Measurements from ENCODE around the gene EPM2AIP1.
"Not testable (repeated sequence)": the region's sequence is repeated elsewhere in the genome, so short reads cannot be mapped to it uniquely, and the experiment has no call there.

EPM2AIP1 gene

GRCh38 chr3:36992806-36993325, at the start of gene EPM2AIP1:
Gene EPM2AIP1 (minus strand): TSS chr3:36993131. CDS start chr3:36993077, 54 bp downstream.
- peak; percentile 5 for TF ChIP-seq CTCF (IDR thresholded peaks at IDR 0.05; ENCODE audit: control insufficient read depth, insufficient read depth, low read depth, low read length, missing control alignments)
- no peak for DNase-seq (ENCODE audit: low read depth)
- peak within 1 kb of the TSS; percentile 75 for H3K4me3 ChIP-seq (ENCODE audit: control insufficient read depth, low read depth, low read length)

- not testable (repeated sequence) for H3K4me3 ChIP-seq (ENCODE audit: control insufficient read depth, low read depth, low read length); DNase-seq (ENCODE audit: low read depth)
Measured at GRCh38 chr3:37042712-37043111, 49.8 kb upstream of the EPM2AIP1 start.

- no peak overlapping the region for H3K4me3 ChIP-seq (ENCODE audit: control insufficient read depth, low read depth, low read length)
- DNase-seq (ENCODE audit: low read depth), result no peak
Measured at GRCh38 chr3:37041546-37042195, 48.7 kb upstream of the EPM2AIP1 start.

DNA sequence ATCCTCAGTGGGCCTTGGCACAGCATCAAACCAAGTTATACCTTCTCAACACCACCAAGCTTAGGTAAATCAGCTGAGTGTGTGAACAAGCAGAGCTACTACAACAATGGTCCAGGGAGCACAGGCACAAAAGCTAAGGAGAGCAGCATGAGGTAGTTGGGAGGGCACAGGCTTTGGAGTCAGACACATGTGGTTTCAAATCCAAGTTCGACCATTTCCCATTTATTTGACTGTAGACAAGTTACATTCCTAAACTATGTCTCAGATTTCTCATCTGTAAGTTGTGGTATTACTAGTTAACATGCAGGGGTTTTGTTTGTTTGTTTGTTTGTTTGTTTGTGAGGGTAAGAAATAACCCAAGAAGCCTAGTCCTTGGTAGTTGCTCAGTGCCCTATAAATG, 47.3 kb upstream of the EPM2AIP1 start:
- no peak for TF ChIP-seq CTCF (IDR thresholded peaks at IDR 0.05; ENCODE audit: control insufficient read depth, insufficient read depth, low read depth, low read length, missing control alignments)
- H3K4me3 ChIP-seq (ENCODE audit: control insufficient read depth, low read depth, low read length), result no peak overlapping the region
- DNase-seq (ENCODE audit: low read depth), result no peak

More at GRCh38 chr3:37041546-37042195, 48.7 kb upstream of the EPM2AIP1 start:
- no peak for TF ChIP-seq CTCF (IDR thresholded peaks at IDR 0.05; ENCODE audit: control insufficient read depth, insufficient read depth, low read depth, low read length, missing control alignments)

GRCh38 chr3:37039161-37039846, 46.4 kb upstream of the EPM2AIP1 start:
- H3K4me3 ChIP-seq (ENCODE audit: control insufficient read depth, low read depth, low read length), result no peak overlapping the region
- DNase-seq (ENCODE audit: low read depth), result no peak
- TF ChIP-seq CTCF (IDR thresholded peaks at IDR 0.05; ENCODE audit: control insufficient read depth, insufficient read depth, low read depth, low read length, missing control alignments), result no peak

DNA sequence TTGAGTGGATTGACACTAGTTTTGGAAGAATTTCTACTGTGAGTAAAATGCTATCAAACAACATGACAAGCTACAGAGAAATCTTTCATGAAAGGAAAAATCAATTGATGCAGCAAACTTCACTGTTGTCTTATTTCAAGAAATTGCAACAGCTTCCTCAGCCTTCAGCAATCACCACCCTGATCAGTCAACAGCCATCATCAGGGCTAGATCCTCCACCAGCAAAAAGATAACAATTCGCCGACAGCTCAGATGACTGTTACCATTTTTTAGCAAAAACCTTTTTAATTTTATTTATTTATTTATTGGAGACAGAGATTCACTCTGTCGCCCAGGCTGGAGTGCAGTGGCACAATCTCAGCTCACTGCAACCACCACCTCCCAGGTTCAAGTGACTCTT, 44.4 kb upstream of the EPM2AIP1 start:
- no peak for TF ChIP-seq CTCF (IDR thresholded peaks at IDR 0.05; ENCODE audit: control insufficient read depth, insufficient read depth, low read depth, low read length, missing control alignments)
- no peak overlapping the region for H3K4me3 ChIP-seq (ENCODE audit: control insufficient read depth, low read depth, low read length)
- DNase-seq (ENCODE audit: low read depth), result no peak

DNA sequence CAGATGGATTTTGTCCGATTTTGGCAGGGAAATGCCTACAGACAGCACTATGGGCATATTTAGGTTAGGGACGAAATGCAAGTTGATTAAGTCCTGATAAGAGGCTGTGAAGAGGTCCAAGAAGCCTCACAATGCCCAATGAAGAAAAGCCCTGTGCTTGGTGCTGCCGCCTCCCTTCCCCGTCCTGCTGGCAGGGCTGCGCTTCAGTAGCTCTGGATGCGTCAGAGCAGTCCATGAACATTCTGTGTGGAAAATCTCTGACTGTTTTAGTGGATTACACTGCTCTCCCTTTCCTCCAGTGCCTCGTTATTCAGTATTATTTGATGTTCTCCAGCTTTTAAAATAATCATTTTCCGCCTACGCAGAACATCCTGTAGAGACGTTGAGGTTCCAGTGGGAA, 40.0 kb upstream of the EPM2AIP1 start:
- no peak for TF ChIP-seq CTCF (IDR thresholded peaks at IDR 0.05; ENCODE audit: control insufficient read depth, insufficient read depth, low read depth, low read length, missing control alignments)
- no peak overlapping the region for H3K4me3 ChIP-seq (ENCODE audit: control insufficient read depth, low read depth, low read length)
- DNase-seq (ENCODE audit: low read depth), result no peak

Data from AG09309 (cell line).